ENCODE results near the gene PRRT1B.
"Not testable (repeated sequence)": the region's sequence is repeated elsewhere in the genome, so short reads cannot be mapped to it uniquely, and the experiment has no call there.

Gene PRRT1B

DNA sequence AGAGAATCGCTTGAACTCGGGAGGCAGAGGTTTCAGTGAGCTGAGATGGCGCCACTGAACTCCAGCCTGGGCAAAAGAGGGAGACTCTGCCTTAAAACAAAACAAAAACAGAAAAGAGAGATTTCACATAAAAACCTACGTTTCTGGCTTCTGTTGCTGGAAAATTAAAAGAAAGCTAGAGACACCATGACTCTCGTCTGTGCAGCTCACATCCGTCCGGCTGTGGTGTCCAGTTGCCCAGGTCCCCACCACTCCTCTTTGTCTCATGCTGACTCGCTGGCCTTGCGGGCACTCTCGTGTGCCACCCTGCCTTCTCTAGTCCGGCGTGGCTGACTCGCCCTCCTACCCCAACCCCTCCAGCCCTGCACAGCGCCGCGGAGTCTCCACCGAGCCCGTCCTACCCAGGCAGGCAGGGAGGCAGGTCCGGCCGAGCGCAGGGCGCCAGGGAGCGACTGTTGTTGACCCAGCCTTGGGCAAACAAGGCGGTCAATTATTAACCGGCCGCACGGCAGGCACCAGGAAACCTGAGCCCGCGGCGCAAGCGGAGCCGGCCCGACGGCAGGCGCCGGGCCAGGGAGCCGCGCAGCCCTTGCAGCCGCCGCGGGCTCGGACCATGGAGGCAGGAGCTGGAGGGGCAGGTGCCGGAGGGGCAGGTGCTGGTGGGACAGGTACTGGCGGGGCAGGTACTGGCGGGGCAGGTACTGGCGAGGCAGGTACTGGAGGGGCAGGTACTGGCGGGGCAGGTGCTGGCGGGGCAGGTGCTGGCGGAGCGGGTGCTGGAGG, at the start of gene PRRT1B:
PRRT1B (plus strand) TSS at position 521 of the 783 bp plus-strand sequence; CDS start at position 614, 93 bp downstream.
- peak; percentile 39 for DNase-seq

DNA sequence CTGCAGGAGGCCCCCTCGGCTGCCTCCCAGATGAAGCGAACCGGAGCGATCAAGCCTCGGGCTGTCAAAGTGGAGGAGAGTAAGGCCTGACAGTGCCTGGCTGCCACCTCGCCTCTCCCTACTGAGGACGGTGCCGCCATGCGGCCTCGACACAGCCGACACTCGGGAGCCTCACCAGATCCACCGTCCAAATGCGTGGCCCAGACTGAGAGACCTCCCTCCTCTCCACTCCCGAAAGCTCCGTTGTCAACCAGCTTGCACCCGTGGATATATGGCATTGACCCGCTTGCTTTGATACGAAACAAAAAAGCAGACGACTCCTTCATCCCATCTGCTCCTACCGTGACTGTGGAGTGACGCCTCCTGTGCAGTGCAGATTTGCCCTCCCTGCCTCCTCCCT, 49.5 kb upstream of the PRRT1B start:
- DNase-seq: no peak

DNA sequence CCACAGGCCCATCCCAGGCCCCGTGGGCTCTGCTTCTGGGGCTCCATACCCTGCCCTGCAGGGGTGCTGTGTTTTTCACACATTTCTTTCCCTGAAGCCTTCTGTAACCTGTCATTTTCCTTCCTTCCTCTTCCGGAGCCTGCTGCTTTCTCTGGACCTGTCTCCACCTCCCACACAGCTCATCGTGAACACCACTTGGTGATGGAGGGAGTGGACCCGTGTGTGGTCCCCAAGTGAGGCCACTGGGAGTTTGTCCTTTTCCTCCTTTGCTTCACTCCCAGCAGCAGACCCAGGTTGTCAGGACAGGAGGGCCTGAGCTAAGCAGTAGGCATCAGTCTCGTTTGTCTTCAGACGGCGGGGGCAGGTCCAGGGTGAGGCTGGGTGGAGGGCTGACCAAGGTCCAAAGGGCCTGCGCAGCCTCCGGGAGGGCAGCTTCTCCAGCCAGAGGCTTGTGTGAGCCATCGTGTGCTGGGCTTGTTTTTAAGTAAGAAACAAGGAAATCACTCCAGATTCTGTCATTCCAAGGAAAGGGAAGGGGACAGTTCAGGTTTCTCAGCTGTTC, 48.4 kb upstream of the PRRT1B start:
- no peak for DNase-seq

DNA sequence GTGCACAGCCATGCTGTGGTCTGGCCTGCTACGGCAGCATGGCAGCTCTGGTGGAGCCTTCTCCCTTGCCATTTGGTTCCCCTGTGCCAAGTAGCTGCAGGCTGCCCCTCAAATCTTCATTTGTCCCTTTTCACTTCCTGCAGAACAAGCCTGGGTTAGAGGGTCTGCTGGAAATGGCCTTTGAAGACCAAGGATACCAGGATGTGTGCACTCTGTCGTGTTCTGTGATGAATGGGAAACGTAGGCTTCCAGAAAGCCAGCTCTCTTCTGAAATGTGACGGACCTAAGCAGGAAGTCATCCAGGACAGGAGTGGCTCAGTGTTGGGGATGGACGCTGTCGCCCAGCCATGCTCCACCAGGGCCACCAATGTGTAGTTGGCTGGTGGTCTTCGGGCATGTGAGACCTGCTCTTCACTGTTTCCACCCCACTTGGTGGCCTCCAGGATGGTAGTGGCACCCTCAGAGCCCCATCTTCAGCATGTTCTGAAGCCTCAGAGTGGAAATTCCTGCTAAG, 46.0 kb upstream of the PRRT1B start:
- no peak for DNase-seq

DNA sequence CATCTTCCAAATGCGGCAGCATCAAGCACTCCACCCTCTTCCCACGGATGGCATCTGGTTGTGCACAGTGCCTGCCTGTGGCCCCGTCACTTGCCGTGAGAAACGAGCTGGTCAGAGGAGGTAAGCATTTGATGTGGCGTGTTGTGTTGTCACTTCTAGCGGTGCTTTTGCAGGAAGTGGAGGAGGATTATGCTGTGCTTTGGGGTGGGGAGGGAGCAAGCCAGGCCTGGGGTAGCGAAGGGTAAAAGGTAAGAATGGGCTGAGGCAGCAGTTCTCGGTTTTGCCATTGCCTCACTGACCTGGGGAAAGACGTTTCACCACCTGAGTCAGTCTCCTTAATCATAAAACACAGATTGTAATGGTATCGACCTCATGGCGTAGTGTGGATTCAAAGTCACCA, 44.9 kb upstream of the PRRT1B start:
- DNase-seq: no peak

DNA sequence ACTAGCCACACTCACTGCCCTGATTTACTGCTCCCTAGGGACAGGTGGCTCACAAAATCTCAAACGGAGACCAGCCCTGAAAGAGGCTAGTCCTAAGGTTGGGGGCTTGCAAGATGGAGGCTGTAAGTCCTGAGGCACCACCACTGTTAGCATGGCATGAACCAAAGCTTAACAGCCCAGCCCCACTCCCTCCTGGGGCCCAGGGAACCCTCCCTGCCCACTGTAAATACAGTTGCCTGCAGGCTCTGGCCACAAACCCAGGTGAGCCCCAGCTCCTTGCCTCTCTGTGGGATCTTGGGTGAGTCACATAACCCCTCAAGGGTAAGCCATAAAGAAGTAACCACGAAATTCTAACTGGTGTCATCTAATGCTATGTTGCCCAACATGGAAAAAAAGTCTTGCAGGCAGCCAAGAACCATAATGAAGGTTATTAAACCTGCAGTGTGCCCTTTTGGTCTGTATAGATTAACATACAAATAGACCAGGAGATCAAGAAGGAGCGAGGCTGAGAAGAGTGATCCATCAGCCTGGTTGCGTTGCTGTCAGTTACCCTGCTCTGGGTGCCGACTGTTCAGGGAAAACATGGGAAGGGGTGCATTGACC, 44.3 kb upstream of the PRRT1B start:
- no peak for DNase-seq

DNA sequence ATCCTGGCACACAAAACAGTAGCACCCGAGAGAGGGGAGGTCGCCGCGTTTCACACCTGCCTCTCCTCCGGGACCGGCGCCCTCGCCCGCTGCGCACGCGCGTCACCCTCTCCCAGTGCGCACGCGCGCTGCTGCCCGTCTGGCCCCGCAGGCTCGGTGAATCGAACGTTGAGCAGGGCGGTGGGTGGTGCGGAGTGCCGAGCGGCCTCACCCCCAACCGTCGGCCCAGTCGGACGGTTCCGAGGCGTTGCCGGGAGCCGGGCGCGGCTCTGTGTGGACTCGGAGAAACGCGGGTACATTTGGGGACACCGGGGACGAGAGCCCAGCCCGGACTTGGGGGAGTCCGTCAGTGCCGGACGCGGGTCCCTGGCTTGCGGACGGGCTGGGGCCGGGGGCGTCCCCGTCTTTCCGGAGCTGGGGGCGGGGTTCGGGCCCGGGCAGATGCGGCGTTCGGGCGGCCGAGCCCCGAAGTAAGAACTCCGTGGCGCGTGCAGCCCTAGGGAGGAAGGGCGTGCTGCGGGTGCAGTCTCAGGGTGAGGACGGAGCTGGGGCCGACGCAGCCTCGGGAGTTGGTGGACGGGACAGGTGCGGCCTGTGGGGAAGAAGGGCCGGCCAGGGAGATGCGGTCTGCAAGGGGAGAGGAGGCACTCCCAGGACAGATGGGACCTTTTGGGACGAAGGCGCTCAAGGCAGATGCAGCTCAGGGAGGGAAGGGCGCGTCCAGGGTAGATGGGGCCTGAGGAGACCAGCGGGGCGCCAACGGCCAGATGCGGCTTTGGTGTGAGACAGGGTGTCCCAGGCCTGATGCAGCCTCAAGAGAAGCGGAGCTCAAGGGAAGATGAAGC, 42.3 kb upstream of the PRRT1B start, which contains the start of gene POMT1:
POMT1 (plus strand) TSS at position 138 of the 845 bp plus-strand sequence. CDS start 1,301 bp downstream, outside the sequence.
- DNase-seq: peak; percentile 84

DNA sequence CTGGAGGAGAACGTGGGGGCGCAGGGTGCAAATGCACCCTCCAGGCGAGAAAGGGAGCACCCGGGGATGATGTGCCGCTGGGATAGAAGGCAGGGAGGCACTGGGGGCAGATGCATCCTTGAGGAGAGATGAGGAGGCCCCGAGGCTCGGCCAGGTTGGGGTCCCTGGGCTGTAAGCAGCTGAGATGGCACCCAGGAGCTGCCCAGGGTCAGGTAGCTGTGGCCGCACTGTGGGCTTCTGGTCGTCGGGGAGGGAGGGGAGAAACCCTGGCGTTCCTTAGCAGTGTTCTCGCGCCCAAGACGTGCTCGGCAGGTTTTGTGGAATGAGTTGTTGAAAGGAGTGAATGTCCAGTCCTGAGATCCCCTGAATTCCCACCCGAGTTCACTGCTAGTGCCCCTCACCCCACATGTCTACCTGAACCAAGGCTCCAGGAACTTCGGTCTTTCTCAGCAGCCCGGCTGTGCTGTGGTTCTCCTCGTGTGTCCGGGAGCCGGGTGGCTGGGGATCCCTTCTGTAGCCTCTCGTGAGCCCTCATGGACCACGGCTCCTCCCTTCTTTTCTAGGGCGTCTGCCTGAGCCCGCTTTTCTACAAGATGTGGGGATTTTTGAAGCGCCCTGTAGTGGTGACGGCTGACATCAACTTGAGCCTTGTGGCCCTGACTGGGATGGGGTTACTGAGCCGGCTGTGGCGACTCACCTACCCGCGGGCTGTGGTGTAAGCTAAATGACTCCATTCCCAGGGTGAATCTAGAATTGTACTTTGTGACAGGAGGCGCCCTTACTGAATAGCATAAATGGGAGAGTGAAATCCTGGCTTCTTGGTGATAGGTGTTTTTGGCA, 41.5 kb upstream of the PRRT1B start:
- DNase-seq: no peak

DNA sequence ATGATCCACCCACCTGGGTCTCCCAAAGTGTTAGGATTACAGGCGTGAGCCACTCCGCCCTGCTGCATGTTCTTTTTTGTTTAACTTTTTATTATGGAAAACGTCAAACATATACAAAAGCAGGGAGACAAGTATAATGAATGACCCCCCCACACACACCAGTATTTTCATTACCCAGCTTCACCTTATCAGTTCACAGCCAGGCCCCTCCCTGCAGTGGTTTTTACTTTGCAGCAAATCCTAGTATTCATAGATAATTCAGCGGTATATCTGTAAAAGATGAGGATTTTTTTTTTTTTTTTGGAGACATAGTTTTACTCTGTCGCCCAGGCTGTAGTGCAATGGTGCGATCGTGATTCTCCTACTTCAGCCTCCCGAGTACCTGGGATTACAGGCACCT, 40.3 kb upstream of the PRRT1B start:
- DNase-seq: no peak

DNA sequence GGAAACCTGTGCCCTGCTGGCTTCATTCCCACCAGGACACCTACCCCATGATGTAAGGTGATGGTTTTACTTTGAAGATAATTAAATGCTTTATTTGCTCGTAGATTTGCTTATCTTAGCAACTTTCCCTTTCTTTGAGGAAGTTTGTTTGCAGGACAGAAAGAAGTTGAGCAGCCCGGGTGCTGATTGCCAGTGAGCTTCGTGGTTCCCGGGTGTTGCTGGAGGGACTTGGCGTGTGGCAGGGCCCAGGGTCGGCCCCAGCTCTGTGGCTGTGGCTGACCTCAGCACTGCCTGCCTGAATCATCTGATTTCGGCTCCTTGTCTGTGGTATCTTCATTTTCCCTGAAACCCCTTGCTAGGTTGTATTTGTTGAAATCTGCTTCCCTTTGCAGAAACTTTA, 33.9 kb upstream of the PRRT1B start:
- DNase-seq: no peak

DNA sequence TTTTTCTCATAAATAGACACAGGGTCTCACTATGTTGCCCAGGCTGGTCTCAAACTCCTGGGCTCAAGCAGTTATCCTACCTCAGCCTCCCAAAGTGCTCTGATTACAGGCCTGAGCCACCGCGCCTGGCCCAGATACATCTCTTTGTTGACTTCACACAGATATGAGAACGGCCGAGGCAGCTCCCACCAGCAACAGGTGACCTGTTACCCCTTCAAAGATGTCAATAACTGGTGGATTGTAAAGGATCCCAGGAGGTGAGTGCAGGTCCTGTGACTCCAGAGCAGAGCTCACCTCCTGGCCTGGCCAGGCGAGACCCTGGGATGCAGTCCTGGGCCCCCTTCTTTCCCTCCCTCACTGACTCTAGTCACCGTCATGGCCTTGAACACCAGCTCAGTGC, 33.4 kb upstream of the PRRT1B start:
- DNase-seq: no peak

DNA sequence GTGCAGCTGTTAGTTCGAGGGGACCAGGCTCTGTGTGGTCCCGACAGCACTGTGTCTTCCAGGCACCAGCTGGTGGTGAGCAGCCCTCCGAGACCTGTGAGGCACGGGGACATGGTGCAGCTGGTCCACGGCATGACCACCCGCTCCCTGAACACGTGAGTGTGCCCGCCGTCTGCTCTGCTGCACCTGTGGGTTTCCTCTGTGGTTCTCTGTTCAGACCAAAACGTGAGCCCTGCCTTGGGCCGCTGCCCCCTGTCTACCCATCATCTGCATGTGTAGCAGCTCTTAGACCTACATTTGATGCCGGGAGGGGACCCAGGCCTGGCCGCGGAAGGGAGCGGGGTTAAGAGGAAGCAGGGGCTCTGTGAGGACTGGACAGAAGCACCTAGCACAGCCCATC, 32.1 kb upstream of the PRRT1B start:
- no peak for DNase-seq

DNA sequence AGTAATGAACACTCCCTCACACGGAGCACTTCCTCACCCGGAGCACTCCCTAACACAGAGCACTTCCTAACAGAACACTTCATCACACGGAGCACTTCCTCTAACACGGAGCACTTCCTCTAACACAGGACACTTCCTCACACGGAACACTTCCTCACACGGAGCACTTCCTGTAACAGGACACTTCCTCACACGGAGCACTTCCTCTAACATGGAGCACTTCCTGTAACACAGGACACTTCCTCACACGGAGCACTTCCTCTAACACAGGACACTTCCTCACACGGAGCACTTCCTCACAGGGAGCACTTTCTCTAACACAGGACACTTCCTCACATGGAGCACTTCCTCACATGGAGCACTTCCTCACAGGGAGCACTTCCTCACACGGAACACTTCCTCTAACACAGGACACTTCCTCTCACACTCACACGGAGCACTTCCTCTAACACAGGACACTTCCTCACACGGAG, 29.7 kb upstream of the PRRT1B start:
- not testable (repeated sequence) for DNase-seq

DNA sequence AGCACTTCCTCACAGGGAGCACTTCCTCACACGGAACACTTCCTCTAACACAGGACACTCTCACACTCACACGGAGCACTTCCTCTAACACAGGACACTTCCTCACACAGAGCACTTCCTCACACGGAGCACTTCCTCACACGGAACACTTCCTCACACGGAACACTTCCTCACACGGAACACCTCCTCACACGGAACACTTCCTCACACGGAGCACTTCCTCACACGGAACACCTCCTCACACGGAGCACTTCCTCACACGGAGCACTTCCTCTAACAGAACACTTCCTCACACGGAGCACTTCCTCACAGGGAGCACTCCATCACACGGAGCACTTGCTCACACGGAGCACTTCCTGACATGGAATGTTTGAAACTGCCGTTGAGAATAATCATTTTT, 29.2 kb upstream of the PRRT1B start:
- no peak for DNase-seq

DNA sequence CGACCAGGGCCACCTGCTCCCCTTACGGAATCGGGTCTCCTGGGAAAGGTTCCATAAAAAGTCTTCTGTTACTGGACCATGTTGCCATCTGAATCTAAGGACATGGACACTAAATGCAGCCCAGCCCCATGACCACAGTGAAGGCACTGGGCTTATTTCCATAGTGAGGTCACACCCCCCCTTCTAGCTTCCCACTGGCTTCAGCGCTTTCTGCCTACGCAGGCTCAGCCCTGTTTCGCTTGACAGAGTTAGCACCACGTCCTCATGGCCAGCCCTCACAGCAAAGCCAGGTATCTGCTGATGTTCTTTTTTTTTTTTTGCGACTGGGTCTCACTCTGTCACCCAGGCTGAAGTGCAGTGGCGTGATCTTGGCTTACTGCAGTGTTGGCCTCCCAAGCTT, 28.4 kb upstream of the PRRT1B start:
- no peak for DNase-seq

DNA sequence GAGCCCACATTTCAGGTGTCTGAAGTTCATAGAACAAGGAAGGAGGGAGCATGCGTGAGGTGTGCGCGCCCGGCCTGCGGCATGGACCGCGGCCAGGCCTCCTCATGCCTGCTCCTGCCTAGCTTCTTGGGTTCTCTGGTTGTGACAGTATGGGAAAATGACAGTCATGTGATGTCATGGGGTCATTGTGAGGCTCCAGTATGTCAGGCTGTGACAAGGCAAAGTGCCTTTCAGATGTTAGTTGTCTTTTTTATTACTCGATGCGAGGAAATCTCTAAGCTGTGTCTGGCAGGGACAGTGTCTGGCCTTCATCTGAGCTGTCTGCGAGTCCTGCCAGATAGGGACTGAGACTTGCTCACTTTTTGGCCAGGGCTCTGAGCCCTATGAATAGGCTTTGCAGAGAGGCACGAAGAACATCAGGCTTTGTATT, 27.5 kb upstream of the PRRT1B start:
- DNase-seq: no peak

DNA sequence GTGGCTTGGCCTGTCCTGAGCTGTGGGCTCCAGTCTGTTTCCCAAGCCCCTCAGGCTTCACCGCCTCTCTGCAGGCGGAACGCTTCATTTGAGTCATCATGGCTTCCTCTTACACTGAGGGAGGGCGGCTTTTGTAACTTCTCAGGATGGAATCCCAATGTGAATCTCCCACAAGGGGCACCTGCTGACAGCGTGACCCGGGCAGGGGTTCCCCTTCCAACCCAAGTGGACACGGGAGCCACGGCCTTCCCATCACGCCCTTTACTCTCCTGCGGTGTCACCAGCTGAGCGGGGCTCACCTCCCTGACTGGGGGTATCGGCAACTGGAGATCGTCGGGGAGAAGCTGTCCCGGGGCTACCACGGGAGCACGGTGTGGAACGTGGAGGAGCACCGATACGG, 26.8 kb upstream of the PRRT1B start:
- DNase-seq: no peak

DNA sequence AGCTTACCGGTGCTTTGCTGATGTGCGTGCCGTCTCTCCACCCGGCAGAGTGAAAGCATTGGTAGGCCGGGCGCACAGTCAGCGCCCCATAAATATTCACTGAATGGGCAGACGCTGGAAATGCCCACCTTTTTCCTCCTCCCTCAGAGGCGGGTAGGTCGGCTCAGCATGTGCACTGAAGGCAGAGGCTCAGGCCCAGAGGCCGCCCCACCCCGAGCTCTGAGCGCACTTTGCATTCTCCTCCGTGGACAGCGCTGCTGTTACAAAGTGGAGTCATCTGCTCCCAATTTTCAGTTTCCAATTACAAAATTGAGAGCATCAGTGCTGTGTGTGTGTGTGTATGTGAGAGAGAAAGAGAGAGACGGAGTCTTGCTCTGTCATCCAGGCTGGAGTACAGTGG, 24.8 kb upstream of the PRRT1B start:
- no peak for DNase-seq

DNA sequence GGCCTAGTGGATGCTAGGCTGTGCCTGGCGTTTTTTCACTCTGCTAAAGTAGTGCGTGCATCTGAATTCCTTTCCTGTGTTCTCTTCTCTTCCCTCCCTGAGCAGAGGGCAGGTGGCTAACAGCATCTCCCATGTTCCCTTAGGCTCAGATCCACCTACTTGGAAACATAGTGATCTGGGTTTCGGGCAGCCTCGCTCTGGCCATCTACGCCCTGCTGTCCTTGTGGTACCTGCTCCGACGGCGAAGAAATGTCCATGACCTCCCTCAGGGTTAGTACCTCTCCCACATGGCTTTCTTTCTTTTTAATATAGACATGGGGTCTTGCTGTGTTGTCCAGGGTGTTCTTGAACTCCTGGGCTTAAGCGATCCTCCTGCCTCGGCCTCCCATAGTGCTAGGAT, 24.1 kb upstream of the PRRT1B start:
- no peak for DNase-seq

DNA sequence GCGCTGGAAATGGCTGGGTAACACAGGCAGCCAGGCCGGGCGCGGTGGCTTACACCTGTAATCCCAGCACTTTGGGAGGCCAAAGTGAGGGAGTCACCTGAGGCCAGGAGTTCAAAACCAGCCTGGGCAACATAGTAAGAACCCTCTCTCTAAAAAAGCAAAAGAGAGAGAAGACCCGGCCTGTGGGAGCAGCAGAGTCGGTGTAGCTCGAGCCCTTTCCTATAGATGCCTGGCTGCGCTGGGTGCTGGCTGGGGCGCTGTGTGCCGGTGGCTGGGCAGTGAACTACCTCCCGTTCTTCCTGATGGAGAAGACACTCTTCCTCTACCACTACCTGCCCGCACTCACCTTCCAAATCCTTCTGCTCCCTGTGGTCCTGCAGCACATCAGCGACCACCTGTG, 23.5 kb upstream of the PRRT1B start:
- DNase-seq: no peak

DNA sequence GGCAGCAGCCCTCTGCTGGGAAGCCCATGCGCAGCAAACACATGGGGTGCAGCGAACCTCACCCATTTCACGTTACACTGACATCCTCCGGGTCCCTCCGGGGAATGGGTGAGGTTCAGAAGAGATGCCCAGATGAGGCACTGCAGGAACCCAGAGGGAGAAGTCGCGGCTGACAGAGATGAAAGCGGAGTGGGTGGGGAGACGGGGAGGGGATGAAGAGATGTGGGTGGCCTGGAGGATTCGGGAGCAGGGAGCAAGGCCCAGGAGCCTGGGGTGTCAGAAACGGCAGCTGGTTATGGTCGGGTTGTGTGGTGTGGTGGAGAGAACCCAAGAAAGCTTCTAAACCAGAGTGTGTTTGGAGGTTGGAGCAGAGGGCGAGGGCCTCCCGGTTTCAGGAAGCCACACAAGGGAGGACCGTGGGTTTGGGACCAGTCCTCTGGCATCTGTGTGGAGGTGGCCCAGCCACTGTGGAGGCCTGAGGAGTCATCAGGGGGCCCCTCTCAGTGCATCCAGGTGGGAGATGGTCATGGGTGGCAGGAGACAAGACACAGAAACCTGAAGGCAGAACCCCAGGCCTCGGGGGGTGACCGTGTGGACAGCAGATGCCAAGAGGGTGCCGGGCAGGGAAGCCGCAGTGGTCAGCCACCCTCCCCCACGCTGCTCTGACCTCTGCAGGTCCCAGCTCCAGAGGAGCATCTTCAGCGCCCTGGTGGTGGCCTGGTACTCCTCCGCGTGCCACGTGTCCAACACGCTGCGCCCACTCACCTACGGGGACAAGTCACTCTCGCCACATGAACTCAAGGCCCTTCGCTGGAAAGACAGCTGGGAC, 22.9 kb upstream of the PRRT1B start:
- DNase-seq: no peak

All from NCI-H748 treated with DMSO at 0.1 percent for 48 hours (cell line).